ENCODE measurements around the gene CAPN3.
A peak's percentile ranks its signal among the peaks of the same experiment; 100 is the strongest.

CAPN3 gene

DNA sequence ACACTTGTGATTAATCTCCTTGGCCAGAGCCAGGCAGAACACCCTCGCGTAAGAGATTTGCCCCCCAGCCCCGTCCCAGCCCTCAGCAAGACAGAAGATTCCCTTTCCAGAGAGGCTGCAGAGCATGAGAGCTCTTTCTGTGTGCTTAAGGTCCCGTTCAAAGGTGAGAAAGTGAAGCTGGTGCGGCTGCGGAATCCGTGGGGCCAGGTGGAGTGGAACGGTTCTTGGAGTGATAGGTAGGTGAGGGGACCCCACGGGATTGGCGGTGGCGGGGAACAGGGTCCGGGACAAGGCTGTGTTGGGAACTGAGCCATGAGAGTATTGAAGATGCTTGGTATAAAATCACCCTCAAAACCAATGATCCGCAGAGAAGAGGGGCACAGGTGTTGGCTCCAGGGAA lies 34.8 kb downstream of the CAPN3 start:
- DNase-seq (ENCODE audit: low read depth) = no peak

DNA sequence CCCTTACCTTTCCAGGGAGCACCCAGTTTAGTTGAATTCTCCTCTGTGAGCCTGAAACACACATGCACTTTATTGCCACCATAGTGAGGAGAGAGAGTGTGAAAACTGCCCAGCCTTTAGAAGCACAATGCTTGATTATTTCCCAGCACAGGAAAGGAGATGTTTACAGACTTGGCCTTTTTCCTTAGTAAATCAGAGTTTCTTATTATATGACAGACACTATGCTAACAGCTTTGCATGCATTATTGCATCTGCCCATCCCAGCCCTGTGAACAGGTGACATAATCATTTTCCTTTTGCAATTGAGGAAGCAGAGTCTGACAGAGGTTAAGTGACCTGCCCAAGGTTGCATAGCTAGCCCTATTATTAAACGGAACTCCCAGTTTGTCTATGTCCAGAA lies 36.5 kb downstream of the CAPN3 start:
- DNase-seq (ENCODE audit: low read depth) = no peak

DNA sequence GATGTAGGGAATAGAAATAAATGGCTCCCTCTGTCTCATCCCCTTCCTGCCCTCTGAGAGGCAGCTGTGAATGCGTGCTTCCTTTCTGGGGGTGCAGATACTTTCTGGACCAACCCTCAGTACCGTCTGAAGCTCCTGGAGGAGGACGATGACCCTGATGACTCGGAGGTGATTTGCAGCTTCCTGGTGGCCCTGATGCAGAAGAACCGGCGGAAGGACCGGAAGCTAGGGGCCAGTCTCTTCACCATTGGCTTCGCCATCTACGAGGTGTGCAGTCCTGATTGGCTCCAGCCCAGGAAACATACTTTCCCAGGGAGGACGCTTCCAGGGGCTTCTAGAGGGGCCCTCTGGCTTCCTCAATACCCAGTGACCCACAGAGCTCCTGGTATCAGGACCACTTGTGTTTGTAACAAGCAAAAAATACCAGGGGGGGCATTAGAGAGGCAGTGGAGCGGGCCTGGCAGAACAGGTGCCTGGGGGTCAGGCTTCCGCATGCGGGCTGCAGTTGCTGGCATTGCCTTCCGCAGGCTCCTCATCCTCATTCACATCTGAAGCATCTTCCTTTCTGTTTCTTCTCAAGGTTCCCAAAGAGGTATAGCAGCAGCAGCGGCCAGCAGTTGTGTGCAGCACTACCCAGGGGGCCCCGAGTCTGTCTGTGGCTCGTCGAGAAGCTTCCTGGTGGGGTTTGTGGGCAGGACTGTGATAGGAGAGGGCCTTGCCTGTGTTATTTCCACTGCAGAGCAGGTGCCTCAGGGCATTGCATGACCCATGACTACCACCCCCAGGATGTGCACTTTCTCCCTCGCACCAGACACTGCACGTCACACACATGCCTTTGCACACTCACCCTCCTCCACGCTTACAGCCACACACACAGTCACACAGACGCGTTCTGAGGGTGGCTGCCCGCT lies 42.5 kb downstream of the CAPN3 start:
- DNase-seq (ENCODE audit: low read depth) = no peak

DNA sequence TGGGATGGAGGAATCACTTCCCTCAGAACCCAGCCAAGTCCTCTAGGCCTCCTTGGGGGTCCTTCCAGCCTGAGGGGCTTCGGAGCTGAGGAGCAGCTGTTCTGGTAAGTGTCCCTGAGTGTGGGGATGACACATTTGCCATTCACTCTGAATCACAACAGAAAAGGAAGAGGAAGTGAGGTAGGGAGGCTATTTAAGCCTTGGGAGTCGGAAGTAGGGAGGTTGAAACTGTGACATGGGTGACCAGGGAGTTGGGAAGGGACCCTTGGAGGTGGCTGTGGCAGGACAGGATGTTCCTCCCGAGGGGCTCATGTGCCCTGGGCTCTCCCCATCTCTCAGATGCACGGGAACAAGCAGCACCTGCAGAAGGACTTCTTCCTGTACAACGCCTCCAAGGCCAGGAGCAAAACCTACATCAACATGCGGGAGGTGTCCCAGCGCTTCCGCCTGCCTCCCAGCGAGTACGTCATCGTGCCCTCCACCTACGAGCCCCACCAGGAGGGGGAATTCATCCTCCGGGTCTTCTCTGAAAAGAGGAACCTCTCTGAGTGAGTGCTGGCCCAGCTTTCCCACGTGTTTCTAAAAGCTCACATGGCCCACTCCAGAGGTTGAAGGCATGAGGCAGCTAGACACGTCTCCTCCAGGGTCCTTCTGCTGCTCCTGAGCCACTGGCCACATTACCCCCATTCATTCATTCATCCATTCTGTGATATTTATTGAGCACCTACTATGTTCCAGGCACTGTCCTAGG lies 43.3 kb downstream of the CAPN3 start:
- no peak for DNase-seq (ENCODE audit: low read depth)

DNA sequence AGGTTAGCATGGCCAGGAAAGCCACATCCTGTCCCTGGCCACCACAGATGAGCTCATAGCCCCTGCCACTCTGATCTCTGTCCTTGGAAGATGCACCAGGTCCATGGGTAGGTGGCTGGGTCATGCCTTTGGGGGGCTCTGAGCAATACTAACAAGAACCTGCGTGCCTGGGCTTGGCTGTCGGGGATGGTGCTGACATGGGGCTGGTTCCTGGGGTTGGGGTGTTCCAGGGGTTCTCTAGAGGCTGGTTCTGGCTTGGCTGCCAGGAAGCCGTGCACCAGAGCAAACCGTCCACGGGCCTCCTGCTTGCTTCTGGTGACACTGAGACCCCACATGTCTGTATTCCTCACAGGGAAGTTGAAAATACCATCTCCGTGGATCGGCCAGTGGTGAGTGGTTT lies 44.1 kb downstream of the CAPN3 start:
- DNase-seq (ENCODE audit: low read depth) = no peak

- no peak for DNase-seq (ENCODE audit: low read depth)
These were observed 45.3 kb downstream of the CAPN3 start for GRCh38 chr15:42404461-42405235.

GRCh38 chr15:42405863-42406482 lies 46.7 kb downstream of the CAPN3 start:
- DNase-seq (ENCODE audit: low read depth) = no peak

GRCh38 chr15:42408178-42408577 lies 48.9 kb downstream of the CAPN3 start:
- no peak for DNase-seq (ENCODE audit: low read depth)

DNA sequence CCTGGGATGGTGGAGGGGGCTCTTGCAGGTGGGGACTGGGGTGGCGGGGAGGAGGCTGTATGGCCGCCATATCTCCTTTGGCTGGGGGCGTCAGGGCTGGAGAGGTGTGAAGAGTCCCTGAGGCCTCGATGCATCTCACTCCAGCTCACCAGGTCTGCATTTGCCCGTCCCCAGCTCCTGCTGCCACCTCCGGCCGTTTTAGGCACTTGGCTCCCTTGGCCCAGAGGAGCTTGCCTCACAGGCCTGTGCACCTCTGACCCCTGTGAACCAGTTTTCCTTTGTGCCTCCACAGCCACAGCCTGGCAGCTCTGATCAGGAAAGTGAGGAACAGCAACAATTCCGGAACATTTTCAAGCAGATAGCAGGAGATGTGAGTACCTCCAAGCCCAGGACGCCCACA lies 49.7 kb downstream of the CAPN3 start:
- no peak for DNase-seq (ENCODE audit: low read depth)

- no peak for DNase-seq (ENCODE audit: low read depth)
These were observed 52.6 kb downstream of the CAPN3 start for GRCh38 chr15:42411884-42412283.

DNA sequence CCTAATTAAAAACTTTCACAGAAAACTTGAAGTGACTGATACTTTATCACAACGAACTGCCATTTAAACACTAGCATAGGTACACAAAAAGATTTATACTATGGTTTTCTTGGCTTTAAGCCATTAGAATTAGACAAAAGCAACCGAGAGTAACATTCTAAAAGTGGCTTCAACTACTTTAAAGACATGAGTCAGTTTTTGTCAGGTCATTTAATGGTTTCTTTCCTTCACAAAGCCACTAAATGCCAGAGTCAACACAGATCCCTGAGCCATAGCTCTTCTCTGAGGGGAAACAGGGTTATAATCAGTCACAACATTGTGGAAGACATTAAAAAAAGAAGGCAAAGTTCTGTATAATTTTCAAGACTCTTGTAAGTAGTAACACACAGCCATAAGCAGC lies 54.6 kb downstream of the CAPN3 start:
- DNase-seq (ENCODE audit: low read depth) = no peak

- no peak for DNase-seq (ENCODE audit: low read depth)
These were observed 60.1 kb downstream of the CAPN3 start for GRCh38 chr15:42419369-42419768.

GRCh38 chr15:42421376-42421775 lies 62.1 kb downstream of the CAPN3 start:
- DNase-seq (ENCODE audit: low read depth) = no peak

DNA sequence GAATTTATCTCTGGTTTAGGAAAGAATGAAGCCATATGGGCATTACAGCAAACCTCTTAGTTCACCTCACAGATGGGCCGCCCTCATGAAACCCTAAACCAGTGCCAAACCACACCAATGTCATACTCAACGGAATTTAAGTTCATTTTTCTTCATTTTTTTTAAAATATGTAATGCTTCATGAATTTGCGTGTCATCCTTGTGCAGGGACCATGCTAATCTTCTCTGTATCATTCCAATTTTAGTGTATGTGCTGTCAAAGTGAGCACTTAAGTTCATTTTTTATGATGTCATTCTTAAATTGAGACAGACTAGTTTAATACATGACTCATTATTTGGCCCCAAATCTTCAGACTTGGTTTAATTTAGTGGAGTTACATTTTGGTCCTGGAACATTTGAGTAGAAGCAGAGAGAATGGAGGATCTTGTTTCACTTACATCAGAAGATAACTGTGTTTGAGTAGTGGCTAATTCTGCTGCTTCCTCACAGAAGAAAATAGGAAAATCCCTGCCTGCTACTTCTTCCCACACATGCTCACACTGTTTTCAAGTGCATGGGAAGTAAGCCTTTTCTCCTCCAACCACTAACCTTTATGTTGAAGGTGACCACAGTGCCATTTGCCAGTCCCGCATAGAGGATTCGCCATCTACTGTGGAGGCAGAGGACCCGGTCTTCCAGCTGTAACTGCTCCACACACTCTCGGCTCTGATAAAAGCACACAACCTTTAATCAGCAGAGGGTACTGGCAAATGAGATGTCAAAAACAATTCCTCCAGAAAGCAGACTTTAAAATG lies 68.3 kb downstream of the CAPN3 start:
- DNase-seq (ENCODE audit: low read depth) = peak; percentile 71

DNA sequence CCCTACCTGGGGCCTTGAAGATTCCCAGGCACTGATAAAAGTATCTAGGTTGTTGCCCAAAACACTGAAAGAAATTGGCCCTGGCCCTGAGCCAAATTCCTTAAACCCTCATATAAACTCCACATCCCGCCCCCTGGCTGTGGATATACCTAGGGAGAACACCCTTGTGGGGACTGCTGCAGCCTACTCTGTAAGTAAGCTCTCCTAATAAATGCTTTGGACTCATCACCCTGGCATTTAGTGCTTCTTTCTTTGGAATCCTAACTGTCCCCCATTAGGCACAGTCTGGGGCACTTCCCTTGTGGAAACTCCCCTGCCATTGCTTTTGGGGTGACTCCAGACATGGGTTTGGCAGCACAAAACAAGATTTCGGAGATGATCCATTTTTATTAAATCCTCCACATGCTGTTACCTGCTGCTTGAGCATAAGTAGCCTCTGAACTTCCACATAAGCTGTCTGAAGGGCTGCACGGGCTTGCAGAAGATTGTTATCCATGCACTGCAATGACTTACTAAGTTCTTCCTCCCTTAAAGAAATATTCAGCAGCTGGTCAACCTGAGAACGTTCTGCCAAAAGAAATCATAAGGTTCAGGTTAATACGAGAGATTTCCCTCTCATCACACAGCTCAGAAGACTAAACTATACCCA lies 85.2 kb downstream of the CAPN3 start:
- DNase-seq (ENCODE audit: low read depth) = no peak

- no peak for DNase-seq (ENCODE audit: low read depth)
These were observed 86.2 kb downstream of the CAPN3 start for GRCh38 chr15:42445551-42445950.

DNA sequence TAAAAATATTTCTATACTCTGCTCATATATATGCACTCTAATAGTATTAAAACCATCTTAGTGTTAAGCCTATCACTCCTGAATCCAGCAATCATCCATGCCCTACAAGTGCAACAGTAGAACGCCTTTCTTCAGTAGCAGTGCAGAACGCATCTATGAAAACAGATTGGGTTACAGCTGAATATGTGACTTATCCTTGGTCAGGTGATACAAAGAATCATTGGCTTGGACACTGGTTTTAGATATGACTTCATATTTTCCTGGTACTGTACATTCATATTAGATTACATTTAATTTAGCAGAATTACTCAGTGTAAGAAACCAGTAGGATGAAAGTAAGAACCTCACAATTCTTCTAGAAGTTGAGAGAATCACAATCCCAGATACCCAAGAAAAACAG lies 88.3 kb downstream of the CAPN3 start:
- DNase-seq (ENCODE audit: low read depth) = no peak

- DNase-seq (ENCODE audit: low read depth) = no peak
These were observed 89.0 kb downstream of the CAPN3 start for GRCh38 chr15:42448281-42448680.

DNA sequence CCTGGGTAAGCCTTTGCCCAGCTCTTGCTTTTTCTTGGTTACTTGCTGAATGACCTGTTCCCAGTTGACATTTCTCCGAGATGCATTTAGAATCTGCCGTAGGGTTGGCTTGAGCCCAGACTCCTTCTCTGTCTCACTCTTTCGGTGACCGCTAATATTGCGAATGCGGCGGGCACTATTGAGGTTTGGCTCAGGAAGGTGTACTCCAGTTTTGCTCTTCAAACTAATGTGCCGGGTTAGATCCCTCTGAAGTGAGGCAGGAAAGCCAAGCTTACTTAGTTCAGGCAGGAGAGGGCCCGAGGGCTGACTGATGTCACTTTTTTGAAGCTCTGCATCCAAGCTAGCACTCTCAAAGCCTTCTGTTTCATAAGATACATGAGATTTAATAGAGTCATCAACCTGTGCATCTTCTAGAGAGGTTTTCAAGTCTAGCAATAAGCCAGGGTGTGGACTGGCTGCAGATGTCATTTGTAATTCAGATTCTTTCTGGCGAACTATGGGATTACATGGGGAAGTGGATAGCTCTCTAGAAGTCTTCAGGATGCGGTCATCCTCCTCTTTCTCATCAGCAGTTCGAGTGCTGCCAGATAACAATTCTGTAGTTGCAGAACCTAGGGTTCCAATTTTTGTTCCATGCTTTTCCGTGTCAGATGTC lies 90.6 kb downstream of the CAPN3 start:
- no peak for DNase-seq (ENCODE audit: low read depth)

DNA sequence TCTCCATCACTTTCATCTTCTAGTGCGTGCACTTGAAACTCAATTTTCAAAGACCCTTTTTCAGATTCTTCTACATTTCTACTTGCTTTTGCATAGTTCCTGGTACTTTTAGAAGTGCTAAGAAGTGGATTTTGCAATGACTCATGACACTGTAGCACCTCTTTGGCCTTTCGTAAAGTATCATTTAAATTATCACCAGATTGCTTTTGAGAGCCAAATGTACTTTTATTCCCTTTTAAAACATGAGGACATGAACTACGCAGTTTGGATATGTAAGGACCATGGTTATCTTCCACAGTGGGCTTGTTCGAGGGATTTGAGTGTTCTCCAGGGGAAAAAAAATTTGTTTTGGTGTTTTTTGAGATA lies 91.1 kb downstream of the CAPN3 start:
- no peak for DNase-seq (ENCODE audit: low read depth)
